ENCODE results near the gene PCCA. TPM values are rescaled to one million over a fixed set of nuclear protein-coding genes. Genes with fewer than 3 reads are reported as not detected.

PCCA gene
- total and polyA plus RNA-seq, 4 donors = 30.1 to 160 (median 76.3) TPM

GRCh38 chr13:100506600-100507422, 417.9 kb downstream of the PCCA start:
- no peak overlapping the region for H3K4me3 ChIP-seq (ENCODE audit: low read depth in 1 of 3, low read length in 3 of 3)
- DNase-seq (ENCODE audit: low spot score) = no peak
- no peak overlapping the region for H3K9ac ChIP-seq (ENCODE audit: low read depth in 1 of 2, low read length in 2 of 2)
- TF ChIP-seq TAF1 (conservative IDR thresholded peaks at IDR 0.05) = no peak
- TF ChIP-seq FOXA1 (IDR thresholded peaks at IDR 0.05) = no peak
- TF ChIP-seq FOXA2 (IDR thresholded peaks at IDR 0.05) = no peak
- no peak for TF ChIP-seq HNF4A (conservative IDR thresholded peaks at IDR 0.05)
- TF ChIP-seq HNF4G (IDR thresholded peaks at IDR 0.05) = no peak
- TF ChIP-seq CTCF (IDR thresholded peaks at IDR 0.05; ENCODE audit: low read depth, low read length, missing input control) = no peak
- TF ChIP-seq REST (IDR thresholded peaks at IDR 0.05) = no peak
- no peak for TF ChIP-seq RAD21 (IDR thresholded peaks at IDR 0.05)
- TF ChIP-seq ATF3 (IDR thresholded peaks at IDR 0.05) = no peak
- H3K36me3 ChIP-seq (ENCODE audit: control insufficient read depth in 4 of 4, insufficient read depth in 3 of 4, low read depth in 1 of 4, low read length in 3 of 4) = no peaks in the 10 kb centered on the region
- no peaks in the 10 kb centered on the region for H3K4me1 ChIP-seq (ENCODE audit: control insufficient read depth in 4 of 4, insufficient read depth in 4 of 4, low read length in 3 of 4)
- 79% methylated on average over 9 of the region's 9 CpGs for WGBS
- H3K27me3 ChIP-seq (ENCODE audit: control insufficient read depth in 4 of 4, insufficient read depth in 4 of 4, low read length in 3 of 4) = no peaks in the 10 kb centered on the region
- H3K9me3 ChIP-seq (ENCODE audit: control insufficient read depth in 4 of 4, low read length in 3 of 4) = no peaks in the 10 kb centered on the region
- H3K27ac ChIP-seq (ENCODE audit: low read depth in 1 of 2, low read length in 2 of 2) = no peak overlapping the region

GRCh38 chr13:100508455-100508854, 419.6 kb downstream of the PCCA start:
- no peak for DNase-seq (ENCODE audit: low spot score)
- no peaks in the 10 kb centered on the region for H3K9me3 ChIP-seq (ENCODE audit: control insufficient read depth in 4 of 4, low read length in 3 of 4)
- H3K27ac ChIP-seq (ENCODE audit: low read depth in 1 of 2, low read length in 2 of 2) = no peak overlapping the region
- H3K9ac ChIP-seq (ENCODE audit: low read depth in 1 of 2, low read length in 2 of 2) = no peak overlapping the region
- H3K4me1 ChIP-seq (ENCODE audit: control insufficient read depth in 4 of 4, insufficient read depth in 4 of 4, low read length in 3 of 4) = no peaks in the 10 kb centered on the region
- H3K4me3 ChIP-seq (ENCODE audit: low read depth in 1 of 3, low read length in 3 of 3) = no peak overlapping the region
- no peaks in the 10 kb centered on the region for H3K36me3 ChIP-seq (ENCODE audit: control insufficient read depth in 4 of 4, insufficient read depth in 3 of 4, low read depth in 1 of 4, low read length in 3 of 4)
- H3K27me3 ChIP-seq (ENCODE audit: control insufficient read depth in 4 of 4, insufficient read depth in 4 of 4, low read length in 3 of 4) = no peaks in the 10 kb centered on the region
- TF ChIP-seq GABPA (IDR thresholded peaks at IDR 0.05 in 1 of 2, conservative IDR thresholded peaks at IDR 0.05 in 1 of 2) (no peak), MAX (IDR thresholded peaks at IDR 0.05) (no peak), CTCF (IDR thresholded peaks at IDR 0.05; ENCODE audit: low read depth, low read length, missing input control) (no peak), ATF3 (IDR thresholded peaks at IDR 0.05) (no peak)
- WGBS = 95% methylated on average over 6 of the region's 6 CpGs

All from liver (tissue), 9 donors.